ENCODE measurements around the gene MAPK11.

MAPK11 gene

GRCh38 chr22:50269970-50270665 lies at the start of gene MAPK11:
TSS of gene MAPK11 (minus strand) at chr22:50270380. CDS start at chr22:50270292, 88 bp downstream.
- peak; percentile 62 to 73 for DNase-seq (ENCODE audit: low read depth in 2 of 2)

- no peak for DNase-seq (ENCODE audit: low read depth in 2 of 2)
Observed at GRCh38 chr22:50319503-50319951, 49.3 kb upstream of the MAPK11 start.

- no peak for DNase-seq (ENCODE audit: low read depth in 2 of 2)
Observed at GRCh38 chr22:50318698-50319411, 48.7 kb upstream of the MAPK11 start.

GRCh38 chr22:50318356-50318697 lies 48.1 kb upstream of the MAPK11 start:
- no peak for DNase-seq (ENCODE audit: low read depth in 2 of 2)

- DNase-seq (ENCODE audit: low read depth in 2 of 2) = no peak
Observed at GRCh38 chr22:50317674-50318073, 47.5 kb upstream of the MAPK11 start.

- no peak for DNase-seq (ENCODE audit: low read depth in 2 of 2)
Observed at GRCh38 chr22:50317178-50317577, 47.0 kb upstream of the MAPK11 start.

- DNase-seq (ENCODE audit: low read depth in 2 of 2) = no peak
Observed at GRCh38 chr22:50316114-50317065, 46.2 kb upstream of the MAPK11 start.

GRCh38 chr22:50315289-50316113 lies 45.3 kb upstream of the MAPK11 start:
- no peak for DNase-seq (ENCODE audit: low read depth in 2 of 2)

GRCh38 chr22:50314455-50315288 lies 44.5 kb upstream of the MAPK11 start:
- peak; percentile 60 to 68 for DNase-seq (ENCODE audit: low read depth in 2 of 2)

- DNase-seq (ENCODE audit: low read depth in 2 of 2) = no peak
Observed at GRCh38 chr22:50314081-50314454, 43.9 kb upstream of the MAPK11 start.

- DNase-seq (ENCODE audit: low read depth in 2 of 2) = no peak
Observed at GRCh38 chr22:50313600-50313999, 43.4 kb upstream of the MAPK11 start.

GRCh38 chr22:50313021-50313420 lies 42.8 kb upstream of the MAPK11 start:
- DNase-seq (ENCODE audit: low read depth in 2 of 2) = no peak

GRCh38 chr22:50312371-50312770 lies 42.2 kb upstream of the MAPK11 start:
- no peak for DNase-seq (ENCODE audit: low read depth in 2 of 2)

- no peak for DNase-seq (ENCODE audit: low read depth in 2 of 2)
Observed at GRCh38 chr22:50311606-50312351, 41.6 kb upstream of the MAPK11 start.

- no peak for DNase-seq (ENCODE audit: low read depth in 2 of 2)
Observed at GRCh38 chr22:50310949-50311444, 40.8 kb upstream of the MAPK11 start.

- no peak for DNase-seq (ENCODE audit: low read depth in 2 of 2)
Observed at GRCh38 chr22:50310031-50310722, 40.0 kb upstream of the MAPK11 start.

GRCh38 chr22:50309601-50309991 lies 39.4 kb upstream of the MAPK11 start:
- no peak for DNase-seq (ENCODE audit: low read depth in 2 of 2)

GRCh38 chr22:50308986-50309600 lies 38.9 kb upstream of the MAPK11 start:
- DNase-seq (ENCODE audit: low read depth in 2 of 2) = no peak

GRCh38 chr22:50308597-50308935 lies 38.4 kb upstream of the MAPK11 start:
- no peak for DNase-seq (ENCODE audit: low read depth in 2 of 2)
